DND-41 (cell line): ENCODE results near the gene CCDC134.

Source experiments
- EZH2 ChIP-seq: IDR thresholded peaks from 3 replicates; pipeline ENCODE4 v1.6.1; 2012; ENCODE audit warnings: borderline replicate concordance, low read depth, mild to moderate bottlenecking, moderate library complexity, low read length, inconsistent platforms; ENCODE audit not compliant: severe bottlenecking
- TF ChIP-seq, protein P1 (sequence below): IDR thresholded peaks from 2 replicates; pipeline ENCODE4 v1.5.1; 2012; ENCODE audit warnings: borderline replicate concordance, low read length, moderate library complexity, mild to moderate bottlenecking; ENCODE audit not compliant: poor library complexity, severe bottlenecking; ENCODE audit errors: extremely low read depth

GRCh38 chr22:41779929-41780505, 20.5 kb upstream of the CCDC134 start:
- TF ChIP-seq, protein P1, sequence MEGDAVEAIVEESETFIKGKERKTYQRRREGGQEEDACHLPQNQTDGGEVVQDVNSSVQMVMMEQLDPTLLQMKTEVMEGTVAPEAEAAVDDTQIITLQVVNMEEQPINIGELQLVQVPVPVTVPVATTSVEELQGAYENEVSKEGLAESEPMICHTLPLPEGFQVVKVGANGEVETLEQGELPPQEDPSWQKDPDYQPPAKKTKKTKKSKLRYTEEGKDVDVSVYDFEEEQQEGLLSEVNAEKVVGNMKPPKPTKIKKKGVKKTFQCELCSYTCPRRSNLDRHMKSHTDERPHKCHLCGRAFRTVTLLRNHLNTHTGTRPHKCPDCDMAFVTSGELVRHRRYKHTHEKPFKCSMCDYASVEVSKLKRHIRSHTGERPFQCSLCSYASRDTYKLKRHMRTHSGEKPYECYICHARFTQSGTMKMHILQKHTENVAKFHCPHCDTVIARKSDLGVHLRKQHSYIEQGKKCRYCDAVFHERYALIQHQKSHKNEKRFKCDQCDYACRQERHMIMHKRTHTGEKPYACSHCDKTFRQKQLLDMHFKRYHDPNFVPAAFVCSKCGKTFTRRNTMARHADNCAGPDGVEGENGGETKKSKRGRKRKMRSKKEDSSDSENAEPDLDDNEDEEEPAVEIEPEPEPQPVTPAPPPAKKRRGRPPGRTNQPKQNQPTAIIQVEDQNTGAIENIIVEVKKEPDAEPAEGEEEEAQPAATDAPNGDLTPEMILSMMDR, result no peak
- TF ChIP-seq EZH2, result no peak
